GM19468 (cell line): ENCODE results near the gene OR52A1.

ENCODE experiments used
- ATAC-seq: cut with Tn5 transposase; IDR thresholded peaks from one replicate; pipeline ENCODE4 v1.9.1; 2021; ENCODE audit warnings: mild to moderate bottlenecking, moderate library complexity, moderate number of reproducible peaks; ENCODE audit not compliant: unreplicated experiment; ENCODE audit errors: extremely low read depth

The OR52A1 gene

DNA sequence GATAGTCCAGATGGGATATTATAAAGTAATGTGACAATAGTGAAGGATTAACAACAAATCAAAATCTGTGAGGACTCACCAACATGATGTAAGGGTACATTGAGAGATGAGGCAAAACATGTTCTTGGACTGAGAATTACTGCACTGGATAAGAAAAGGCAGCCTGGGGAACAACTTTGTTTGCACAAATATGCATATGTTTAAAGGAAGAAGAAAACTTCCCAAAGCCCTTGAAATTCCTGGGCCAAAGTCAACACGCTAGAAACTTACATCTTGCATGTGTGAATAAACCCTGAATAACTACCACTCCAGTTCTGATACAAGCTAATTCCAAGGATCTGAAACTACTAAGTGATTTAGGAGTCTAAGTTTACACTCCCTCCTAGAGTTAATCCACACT lies 17.5 kb downstream of the OR52A1 start:
- ATAC-seq, result no peak

DNA sequence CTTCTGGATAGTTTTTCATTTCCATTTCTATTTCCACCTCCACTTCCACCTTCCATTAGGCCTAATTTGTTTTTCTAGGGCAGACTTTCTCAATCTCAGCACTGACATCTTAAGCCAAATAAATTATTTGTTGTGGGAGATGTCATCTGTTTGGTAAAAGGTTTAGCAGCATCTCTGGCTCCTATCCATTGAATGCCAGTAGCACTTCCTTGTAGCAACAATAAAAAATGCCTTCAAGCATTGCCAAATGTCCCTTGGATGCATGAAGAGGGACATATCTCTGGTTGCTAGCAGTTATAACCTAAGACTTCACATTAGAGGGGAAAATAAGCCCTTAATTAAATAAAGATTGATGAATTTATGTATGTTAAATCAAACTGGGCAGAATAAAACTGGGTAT lies 18.3 kb downstream of the OR52A1 start:
- ATAC-seq, result no peak

DNA sequence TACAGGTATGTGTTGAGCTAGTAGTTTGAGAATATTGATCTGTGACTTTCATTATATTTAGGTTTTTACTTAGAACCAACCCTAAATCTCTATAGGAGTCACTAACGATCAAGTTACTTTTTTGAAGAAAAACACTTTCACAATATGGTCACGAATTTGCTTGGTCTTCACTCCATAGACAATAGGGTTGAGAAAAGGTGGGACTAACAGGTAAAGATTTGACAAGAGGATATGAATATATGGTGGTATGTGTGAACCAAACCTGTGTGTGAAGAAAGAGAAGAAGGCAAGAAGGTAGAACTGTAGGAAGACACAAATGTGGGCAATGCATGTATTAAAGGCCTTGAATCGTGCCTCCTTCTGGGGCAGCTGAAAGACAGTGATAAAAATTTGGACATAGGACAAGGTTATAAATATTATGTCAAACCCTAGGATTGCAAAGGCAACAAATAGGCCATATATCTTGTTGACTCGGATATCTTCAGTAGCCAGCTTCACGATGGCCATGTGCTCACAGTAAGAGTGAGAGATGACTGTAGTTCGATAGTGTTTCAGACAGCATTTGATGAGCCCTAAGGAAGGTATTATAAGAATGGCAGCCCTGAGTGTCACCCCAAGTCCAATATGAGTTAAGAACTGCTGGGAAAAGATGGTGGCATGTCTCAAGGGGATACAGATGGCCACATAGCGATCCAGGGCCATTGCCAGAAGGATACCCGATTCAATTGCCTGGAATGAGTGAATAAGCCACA lies 22.8 kb downstream of the OR52A1 start:
- no peak for ATAC-seq

DNA sequence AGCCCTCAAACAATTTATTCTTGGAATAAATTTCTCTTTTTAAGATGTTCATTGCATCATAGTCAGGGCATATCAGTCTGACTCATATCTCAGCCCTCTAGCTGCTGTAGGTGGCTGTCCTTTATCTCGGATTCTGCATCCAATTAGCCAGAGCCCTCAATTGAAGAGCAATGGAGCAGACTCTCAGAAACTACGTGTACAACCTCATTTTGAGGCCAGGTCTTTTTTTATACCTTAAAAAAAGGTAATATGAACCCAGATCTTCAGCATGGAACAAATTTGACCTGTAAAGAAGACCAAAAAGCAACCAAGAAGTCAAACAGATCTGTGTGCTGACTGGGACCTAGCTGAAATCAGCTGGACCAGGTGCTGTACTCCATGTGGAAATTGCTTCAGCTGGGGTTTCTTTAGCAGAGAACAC lies 25.1 kb downstream of the OR52A1 start:
- no peak for ATAC-seq

DNA sequence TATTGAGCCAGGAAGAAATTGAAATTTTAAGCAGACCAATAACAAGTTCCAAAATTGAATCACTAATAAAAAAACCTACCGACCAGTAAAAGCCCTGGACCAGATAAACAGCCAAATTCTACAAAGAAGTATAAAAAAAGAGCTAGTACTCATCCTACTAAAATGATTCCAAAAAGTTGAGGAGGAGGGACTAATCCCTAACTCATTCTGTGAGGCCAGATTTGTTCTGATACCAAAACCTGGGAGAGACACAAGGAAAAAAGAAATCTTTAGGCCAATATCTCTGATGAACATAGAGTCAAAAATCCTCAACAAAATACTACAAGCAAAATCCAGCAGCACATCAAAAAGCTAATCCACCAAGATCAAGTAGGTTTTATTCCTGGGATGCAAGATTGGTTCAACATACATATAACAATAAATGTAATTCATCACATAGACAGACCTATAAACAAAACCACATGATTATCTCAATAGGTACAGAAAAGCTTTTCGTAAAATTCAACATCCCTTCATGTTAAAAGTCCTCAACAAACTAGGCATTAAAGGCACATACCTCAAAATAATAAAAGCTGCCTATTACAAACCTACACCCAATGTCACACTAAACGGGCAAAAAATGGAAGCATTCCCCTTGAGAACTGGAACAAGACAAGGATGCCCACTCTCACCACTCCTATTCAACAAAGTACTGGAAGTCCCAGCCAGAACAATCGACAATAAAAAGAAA lies 29.5 kb downstream of the OR52A1 start:
- ATAC-seq, result no peak

DNA sequence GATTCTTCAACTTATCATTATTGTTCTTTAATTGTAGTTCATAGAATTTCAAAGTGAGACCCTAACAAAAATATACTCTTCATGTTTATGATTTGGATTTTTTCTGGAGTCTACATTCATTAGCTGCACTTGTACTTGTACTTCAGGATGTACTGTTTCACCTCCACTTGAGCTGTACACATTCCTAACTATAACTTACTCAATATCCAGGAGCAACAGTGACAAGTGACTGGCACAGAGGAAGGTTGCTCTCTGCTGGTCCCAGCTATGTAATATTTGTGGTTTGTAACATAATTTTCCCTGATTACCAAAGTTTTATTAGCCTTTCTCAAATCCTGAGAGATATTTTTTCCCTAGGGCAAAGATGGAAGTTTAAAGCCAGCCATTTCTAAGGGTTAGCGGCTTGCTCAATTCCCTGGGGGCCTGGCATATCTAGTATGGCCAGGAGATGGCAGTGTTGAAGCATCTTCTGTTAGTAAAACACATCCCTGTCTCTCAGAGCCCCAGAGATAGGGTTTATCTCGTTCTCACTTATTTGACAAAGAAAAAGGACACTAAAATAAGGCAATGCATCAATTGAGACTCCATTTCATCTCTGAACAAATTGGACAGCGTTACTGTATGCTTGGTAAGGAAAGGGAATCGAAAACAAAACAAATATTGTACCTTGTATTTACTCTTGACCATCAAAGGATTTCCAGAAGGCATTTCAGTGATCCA lies 30.6 kb downstream of the OR52A1 start:
- no peak for ATAC-seq

DNA sequence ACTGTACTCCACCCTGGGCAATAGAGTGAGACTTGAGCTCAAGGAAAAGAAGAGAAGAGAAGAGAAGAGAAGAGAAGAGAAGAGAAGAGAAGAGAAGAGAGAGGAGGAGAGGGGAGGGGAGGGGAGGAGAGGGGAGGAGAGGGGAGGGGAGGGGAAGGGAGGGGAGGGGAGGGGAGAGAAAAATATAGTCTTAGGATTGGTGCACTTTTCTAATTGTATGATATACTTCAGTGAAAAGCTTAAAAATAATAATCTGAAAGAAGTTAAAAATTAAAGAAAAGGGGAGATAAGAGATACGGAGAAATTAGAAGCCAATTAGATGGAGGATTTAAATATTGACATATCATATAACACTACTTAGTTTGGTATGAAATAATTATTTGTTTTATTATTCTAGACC lies 35.7 kb downstream of the OR52A1 start:
- no peak for ATAC-seq

DNA sequence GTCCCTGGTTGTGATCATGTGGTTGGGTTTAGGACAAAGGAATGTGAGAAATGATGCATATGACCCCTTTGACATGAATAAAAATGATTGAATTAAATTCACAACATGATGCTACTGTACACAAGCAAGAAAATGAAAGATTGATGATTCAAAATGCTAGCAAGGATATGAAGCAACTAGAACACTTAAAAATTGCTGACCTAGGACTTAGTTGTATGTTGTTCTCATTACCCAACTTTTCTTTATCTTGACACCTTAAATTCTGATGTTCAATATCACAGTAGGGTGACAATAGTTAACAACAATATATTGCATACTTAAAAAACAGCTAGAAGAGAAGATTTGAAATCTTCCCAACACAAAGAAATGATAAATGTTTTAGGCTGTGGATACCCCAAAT lies 37.0 kb downstream of the OR52A1 start:
- no peak for ATAC-seq

DNA sequence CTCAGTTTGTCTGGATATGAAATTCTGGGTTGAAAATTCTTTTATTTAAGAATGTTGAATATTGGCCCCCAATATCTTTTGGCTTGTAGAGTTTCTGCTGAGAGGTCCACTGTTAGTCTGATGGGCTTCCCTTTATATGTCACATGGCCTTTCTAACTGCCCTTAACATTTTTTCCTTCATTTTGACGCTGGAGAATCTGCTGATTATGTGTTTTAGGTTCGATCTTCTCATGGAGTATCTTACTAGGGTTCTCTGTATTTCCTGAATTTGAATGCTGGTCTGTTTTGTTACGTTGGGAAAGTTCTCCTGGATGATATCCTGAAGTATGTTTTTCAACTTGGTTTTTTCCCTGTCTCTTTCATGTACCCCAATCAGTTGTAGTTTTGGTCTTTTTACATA lies 39.2 kb downstream of the OR52A1 start:
- no peak for ATAC-seq

DNA sequence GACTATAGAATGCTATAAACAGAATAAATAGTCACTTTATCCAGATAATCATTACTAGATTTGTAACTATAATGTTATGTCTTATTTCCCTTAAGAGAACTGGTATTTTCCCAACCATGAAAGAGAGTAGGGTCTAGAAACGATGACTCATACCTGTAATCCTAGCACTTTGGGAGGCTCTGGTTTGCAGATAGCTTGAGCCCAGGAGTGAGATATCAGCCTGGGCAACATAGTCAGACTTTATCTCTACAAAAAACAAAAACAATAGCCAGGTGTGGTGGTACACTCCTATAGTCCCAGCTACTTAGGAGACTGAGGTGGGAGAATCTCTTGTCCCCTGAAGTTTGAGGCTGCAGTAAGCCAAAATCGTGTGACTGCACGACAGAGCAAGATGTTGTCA lies 47.3 kb downstream of the OR52A1 start:
- ATAC-seq, result no peak

DNA sequence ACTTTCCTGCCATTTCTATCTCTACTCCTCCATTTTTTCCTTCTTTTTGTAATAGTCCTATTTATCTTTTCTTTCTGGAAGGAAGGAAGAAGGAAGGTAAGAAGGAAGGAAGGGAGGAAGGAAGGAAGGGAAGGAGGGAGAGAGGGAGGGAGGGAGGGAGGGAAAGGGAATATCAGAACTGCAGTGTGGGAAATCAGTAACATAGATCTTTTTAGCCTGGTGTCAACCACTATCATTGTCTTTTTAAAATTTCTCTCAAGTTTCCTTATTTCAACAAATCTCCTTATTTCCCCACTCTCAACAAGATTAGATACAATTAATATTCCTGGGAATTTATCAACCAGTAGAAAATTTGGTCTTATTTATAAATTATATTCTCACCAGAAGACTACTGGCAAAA lies 51.5 kb downstream of the OR52A1 start:
- ATAC-seq, result no peak

DNA sequence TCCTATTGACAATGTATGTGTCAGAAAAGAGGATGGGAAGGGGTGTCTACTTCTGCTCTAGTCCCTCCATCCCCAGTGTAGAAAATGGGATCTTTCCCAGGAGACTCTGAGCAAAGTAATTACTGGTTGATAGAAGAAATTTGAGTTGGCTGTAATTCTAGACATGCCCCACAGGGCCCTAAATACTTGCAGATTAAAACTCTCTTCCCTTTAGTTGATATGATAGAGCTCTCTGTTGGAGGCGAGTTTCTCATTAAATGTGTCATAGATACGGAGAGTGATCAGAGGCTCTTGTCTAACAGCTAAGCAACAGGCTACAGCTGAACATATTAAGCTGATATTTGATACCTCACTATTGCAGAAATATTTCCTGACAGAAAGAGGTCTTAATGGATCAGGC lies 52.3 kb downstream of the OR52A1 start:
- no peak for ATAC-seq

DNA sequence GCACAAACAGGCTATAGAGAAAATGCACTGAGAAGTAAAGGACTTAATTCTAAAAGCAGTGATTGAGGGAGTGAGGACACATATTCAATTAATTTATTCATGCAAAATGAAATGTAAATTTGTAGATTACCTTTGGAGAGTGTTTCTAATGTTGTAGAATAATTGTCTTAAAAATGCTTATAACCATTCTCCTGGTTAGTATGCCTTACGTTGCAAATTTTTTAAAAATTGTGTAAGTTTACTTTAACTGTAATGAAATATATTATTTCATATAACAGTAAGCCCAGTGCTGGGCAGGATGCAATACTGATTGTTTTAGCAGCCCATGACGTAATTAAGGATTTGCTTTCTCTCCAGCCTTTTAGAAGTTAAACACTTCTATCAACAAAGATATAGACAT lies 58.5 kb downstream of the OR52A1 start:
- ATAC-seq, result no peak
